Pancreas (tissue), 10 donors: ENCODE results near the gene TBX2. TPM values are rescaled to one million over a fixed set of nuclear protein-coding genes. Genes with fewer than 3 reads are reported as not detected.

Experiments
- ATAC-seq, 4 donors: fragments of 200-7000 bp; cut with Tn5 transposase; one replicate each; pipeline versions ENCODE4 v1.8.0 to v1.9.1; 2020; ENCODE audit warnings: mild to moderate bottlenecking in 4 of 4, moderate library complexity in 4 of 4
- DNase-seq, 6 donors: peaks; one replicate each; pipeline ENCODE4 v3.0.0-alpha.2; 2020
- FAIRE-seq: peaks from 2 replicates; lab custom pipeline; 2012; peaks lifted over from hg19 to GRCh38; lab: Jason Lieb, UNC
- H3K27ac ChIP-seq, 4 donors: fragments of 200-600 bp; sonication (generic); 1 replicate in 3 of 4; 2 replicates in 1 of 4; pipeline versions ENCODE4 v1.5.0 to v1.8.0; 2020
- H3K27me3 ChIP-seq, 4 donors: fragments of 200-600 bp; one replicate each; pipeline ENCODE4 v1.8.0; 2021
- H3K36me3 ChIP-seq, 3 donors: fragments of 200-600 bp; sonication (generic) in 1 of 3; one replicate each; pipeline versions ENCODE4 v1.5.0 to v1.8.0; 2020 to 2021
- H3K4me1 ChIP-seq, 3 donors: fragments of 200-600 bp; one replicate each; pipeline ENCODE4 v1.8.0; 2021
- H3K4me3 ChIP-seq, 4 donors: fragments of 200-600 bp; sonication (generic) in 2 of 4; one replicate each; pipeline versions ENCODE4 v1.5.0 to v1.8.0; 2020 to 2021
- H3K9me3 ChIP-seq, 4 donors: fragments of 200-600 bp; one replicate each; pipeline ENCODE4 v1.8.0; 2021
- CTCF ChIP-seq, 4 donors: fragments of 200-600 bp; sonication (generic) in 3 of 4; IDR thresholded peaks; one replicate each; pipeline versions ENCODE4 v1.5.0 to v1.8.0; 2021; ENCODE audit warnings: antibody characterized with exemption in 4 of 4
- WGBS, 2 donors: extraction: QIAGEN DNeasy Blood & Tissue Kit; methylation state at CpG; one replicate each; pipeline ENCODE4 v1.1.7; 2013; 5-methylcytosine and 5-hydroxymethylcytosine counted together
- intact Hi-C, 3 donors: fragments of 100-400 bp; cut with DNase I; formaldehyde crosslinking; loops; one replicate each; pipeline versions ENCODE4 v1.11.1 to v1.14.2; 2022
- polyA plus RNA-seq, 2 donors: library from polyadenylated mRNA; stranded (reverse); fragments of 200-250 nt; gene quantifications; one replicate each; pipeline ENCODE4 v1.2.3, GENCODE V29; 2013
- total RNA-seq, 6 donors: library from RNA; stranded (reverse); fragmentation: NEBNext Ultra II Directional in 4 of 6; extraction: Animal tissue kit (Norgen Biotek cat#: 25700) in 4 of 6; gene quantifications; one replicate each; pipeline versions ENCODE4 v1.2.1 to v1.2.4, GENCODE V29; 2021 to 2023
- donor health status: healthy with polysubstance abuse.
- donor health status: DM: no; HTN: no; CAD: no; lungs with moderate emphysema.
- donor health status: DM: no; HTN: no; CAD: no.
- donor health status: control.
- donor health status: control.
- donor health status: Bipolar disorder and iron deficiency.
- donor health status: DM: yes; HTN: yes; CAD: no.
- donor health status: DM: no; HTN: no; CAD: no.
- donor health status: DM: no; HTN: no; CAD: no.
- donor health status: DM: yes; HTN: yes; CAD: no.

The TBX2 gene
- total and polyA plus RNA-seq, 8 donors = 1.2 to 12.1 (median 2.7) TPM

GRCh38 chr17:61387011-61387410 is 12.6 kb upstream of the TBX2 start:
- Histone ChIP-seq H3K4me3 (no peak overlapping the region), H3K36me3 (no peaks in the 10 kb centered on the region), H3K27ac (no peak overlapping the region), H3K27me3 (no peaks in the 10 kb centered on the region), H3K4me1 (peaks cover 0 to 3% (median 0%) of the 10 kb centered on the region in 3 donors), H3K9me3 (no peaks in the 10 kb centered on the region)
- 93 to 94% methylated on average over 8 of the region's 8 CpGs for WGBS, 2 donors
- no peak for ATAC-seq
- intact Hi-C loops = loop anchor here in 1 of 3 donors (10.0 kb wide), 1 partner anchor 662 kb away; no protein-coding TSS in a partner anchor
- FAIRE-seq = no peak
- no peak for TF ChIP-seq CTCF (IDR thresholded peaks at IDR 0.05)
- peak in 1 of 6 donors; percentile 49 for DNase-seq

- intact Hi-C loops = loop anchor here in 1 of 3 donors (10.0 kb wide), 1 partner anchor 663 kb away; no protein-coding TSS in a partner anchor
- Histone ChIP-seq H3K27ac (no peak overlapping the region), H3K9me3 (no peaks in the 10 kb centered on the region), H3K4me3 (no peak overlapping the region), H3K27me3 (no peaks in the 10 kb centered on the region), H3K4me1 (peaks cover 0 to 3% (median 0%) of the 10 kb centered on the region in 3 donors), H3K36me3 (no peaks in the 10 kb centered on the region)
- ATAC-seq (no peak), FAIRE-seq (no peak), DNase-seq (no peak)
- 94 to 95% methylated on average over 11 of the region's 11 CpGs for WGBS, 2 donors
- TF ChIP-seq CTCF (IDR thresholded peaks at IDR 0.05) = no peak
Measured at GRCh38 chr17:61387511-61388305, 11.9 kb upstream of the TBX2 start.

- WGBS, 2 donors = 86 to 88% methylated on average over 21 of the region's 21 CpGs
- Histone ChIP-seq H3K4me1 (peaks cover 0 to 3% (median 0%) of the 10 kb centered on the region in 3 donors), H3K36me3 (no peaks in the 10 kb centered on the region), H3K27ac (no peak overlapping the region), H3K27me3 (no peaks in the 10 kb centered on the region), H3K9me3 (no peaks in the 10 kb centered on the region), H3K4me3 (no peak overlapping the region)
- FAIRE-seq = no peak
- ATAC-seq = no peak
- intact Hi-C loops = loop anchor here in 1 of 3 donors (10.0 kb wide), 1 partner anchor 664 kb away; no protein-coding TSS in a partner anchor
- no peak for TF ChIP-seq CTCF (IDR thresholded peaks at IDR 0.05)
- DNase-seq = peak in 2 of 6 donors; percentile 22 to 44
Measured at GRCh38 chr17:61388561-61389356, 10.9 kb upstream of the TBX2 start.

GRCh38 chr17:61389670-61390478 is 9.8 kb upstream of the TBX2 start:
- intact Hi-C loops = loop anchor here in 2 of 3 donors (5.0 to 10.0 kb wide), 3 partner anchors 383 to 665 kb away; no protein-coding TSS in a partner anchor
- DNase-seq = peak in 2 of 6 donors; percentile 47 to 85
- Histone ChIP-seq H3K4me1 (peaks cover 0 to 3% (median 0%) of the 10 kb centered on the region in 3 donors), H3K27ac (no peak overlapping the region), H3K9me3 (no peaks in the 10 kb centered on the region), H3K36me3 (no peaks in the 10 kb centered on the region), H3K27me3 (no peaks in the 10 kb centered on the region), H3K4me3 (no peak overlapping the region)
- TF ChIP-seq CTCF (IDR thresholded peaks at IDR 0.05) = peak; percentile 57 to 74 (median 68)
- peak; percentile 67 to 76 (median 70) for ATAC-seq
- 23 to 26% methylated on average over 25 of the region's 25 CpGs for WGBS, 2 donors
- no peak for FAIRE-seq
